Measurements from ENCODE around the gene APBA1. TPM values are rescaled to one million over a fixed set of nuclear protein-coding genes. Genes with fewer than 3 reads are reported as not detected.

APBA1 gene
- polyA plus RNA-seq, 1 of the 3 experiments (the other 2 are of a cell fraction): 3.1 TPM

- peak overlapping the region; percentile 66; the same call in 1 of the 2 replicates for H2AFZ ChIP-seq (ENCODE audit: low read depth)
- no peak overlapping the region for H3K9ac ChIP-seq
- no peak for TF ChIP-seq USF2 (IDR thresholded peaks at IDR 0.05; ENCODE audit: borderline replicate concordance, low read depth, low read length)
- TF ChIP-seq CTCF (IDR thresholded peaks at IDR 0.05): no peak
- TF ChIP-seq SIN3A (IDR thresholded peaks at IDR 0.05; ENCODE audit: borderline replicate concordance, low read depth, low read length): no peak
- TF ChIP-seq MEF2A (IDR thresholded peaks at IDR 0.05; ENCODE audit: borderline replicate concordance, low read depth): peak; percentile 58; the same call in 1 of the 2 replicates
- no peak for TF ChIP-seq SMC3 (IDR thresholded peaks at IDR 0.05; ENCODE audit: low read depth, low read length)
- TF ChIP-seq NRF1 (IDR thresholded peaks at IDR 0.05; ENCODE audit: low read depth, low read length): no peak
- TF ChIP-seq JUND (IDR thresholded peaks at IDR 0.05): 0 out of 2 replicates have a peak, but pooled peaks have one; percentile 9
- TF ChIP-seq GATA2 (CRISPR knock-in tag; IDR thresholded peaks at IDR 0.05): no peak
- peak; percentile 51; the same call in 1 of the 2 replicates for TF ChIP-seq FOSL2 (IDR thresholded peaks at IDR 0.05; ENCODE audit: borderline replicate concordance, low read depth)
- TF ChIP-seq NFIC (IDR thresholded peaks at IDR 0.05; ENCODE audit: borderline replicate concordance): peak; percentile 33
- TF ChIP-seq TCF12 (IDR thresholded peaks at IDR 0.05): peak; percentile 45
- no peak for TF ChIP-seq POLR2AphosphoS5 (IDR thresholded peaks at IDR 0.05; ENCODE audit: low read depth, low read length)
- H3K27me3 ChIP-seq (ENCODE audit: insufficient read depth): no peaks in the 10 kb centered on the region
- no peaks in the 10 kb centered on the region for H3K36me3 ChIP-seq (replicated peaks in 1 of 2; ENCODE audit: control insufficient read depth in 1 of 2, insufficient read depth in 2 of 2, low read length in 1 of 2)
- H3K4me1 ChIP-seq (ENCODE audit: control insufficient read depth in 1 of 2, insufficient read depth in 2 of 2, low read depth in 1 of 2, low read length in 1 of 2): peaks cover 0 to 23% of the 10 kb centered on the region in 2 experiments; a peak in 3 of 4 replicates
- H3K9me2 ChIP-seq: no peaks in the 10 kb centered on the region
- H3F3A ChIP-seq (replicated peaks; ENCODE audit: insufficient read depth): peaks cover 8% of the 10 kb centered on the region
- H4K20me1 ChIP-seq (ENCODE audit: insufficient read depth): no peaks in the 10 kb centered on the region
- WGBS (ENCODE audit: low lambda C conversion rate): 23% methylated on average over 9 of the region's 9 CpGs
- ChIA-PET CTCF (interaction anchor here (0.9 kb wide), 1 partner anchor 20 kb away, joined by 3 read pairs; no protein-coding TSS in a partner anchor), POLR2A (no interaction called here)
- H3K4me3 ChIP-seq (ENCODE audit: low read depth in 2 of 2, low read length in 1 of 2): no peak overlapping the region; a peak in 1 of 4 replicates
- peak overlapping the region in 1 of 2 experiments; percentile 26; a peak in 1 of 4 replicates for H3K27ac ChIP-seq (ENCODE audit: low read depth in 2 of 2, low read length in 1 of 2)
- H3K4me2 ChIP-seq: peak overlapping the region; percentile 58
- DNase-seq: no peak
- H3K9me3 ChIP-seq: no peaks in the 10 kb centered on the region
- no peaks in the 10 kb centered on the region for H3K79me2 ChIP-seq (ENCODE audit: insufficient read depth)
Observed at GRCh38 chr9:69379270-69379982, 292.7 kb downstream of the APBA1 start.

- DNase-seq: no peak
- Histone ChIP-seq H3K27me3 (ENCODE audit: insufficient read depth) (no peaks in the 10 kb centered on the region), H2AFZ (ENCODE audit: low read depth) (no peak overlapping the region), H3K4me2 (no peak overlapping the region), H3K79me2 (ENCODE audit: insufficient read depth) (no peaks in the 10 kb centered on the region), H3K9me3 (no peaks in the 10 kb centered on the region), H3K4me3 (ENCODE audit: low read depth in 2 of 2, low read length in 1 of 2) (no peak overlapping the region), H3K9me2 (no peaks in the 10 kb centered on the region), H3K9ac (no peak overlapping the region), H3K27ac (ENCODE audit: low read depth in 2 of 2, low read length in 1 of 2) (no peak overlapping the region), H3F3A (replicated peaks; ENCODE audit: insufficient read depth) (peaks cover 8% of the 10 kb centered on the region), H4K20me1 (ENCODE audit: insufficient read depth) (no peaks in the 10 kb centered on the region), H3K36me3 (replicated peaks in 1 of 2; ENCODE audit: control insufficient read depth in 1 of 2, insufficient read depth in 2 of 2, low read length in 1 of 2) (no peaks in the 10 kb centered on the region), H3K4me1 (ENCODE audit: control insufficient read depth in 1 of 2, insufficient read depth in 2 of 2, low read depth in 1 of 2, low read length in 1 of 2) (peaks cover 0 to 23% of the 10 kb centered on the region in 2 experiments; a peak in 3 of 4 replicates)
- ChIA-PET POLR2A (no interaction called here), CTCF (no interaction called here)
- WGBS (ENCODE audit: low lambda C conversion rate): 36% methylated on average over 2 of the region's 2 CpGs
- no peak for TF ChIP-seq RCOR1 (IDR thresholded peaks at IDR 0.05; ENCODE audit: low read length)
- no peak for TF ChIP-seq USF1 (IDR thresholded peaks at IDR 0.05; ENCODE audit: borderline replicate concordance, low read depth)
- no peak for TF ChIP-seq YY1 (IDR thresholded peaks at IDR 0.05; ENCODE audit: low read depth)
- no peak for TF ChIP-seq MEF2A (IDR thresholded peaks at IDR 0.05; ENCODE audit: borderline replicate concordance, low read depth)
- no peak for TF ChIP-seq GABPA (IDR thresholded peaks at IDR 0.05; ENCODE audit: low read depth)
- no peak for TF ChIP-seq JUND (IDR thresholded peaks at IDR 0.05)
- TF ChIP-seq FOXM1 (IDR thresholded peaks at IDR 0.05; ENCODE audit: low read depth): no peak
- TF ChIP-seq NRF1 (IDR thresholded peaks at IDR 0.05; ENCODE audit: low read depth, low read length): no peak
- no peak for TF ChIP-seq TEAD4 (IDR thresholded peaks at IDR 0.05; ENCODE audit: borderline replicate concordance, insufficient read depth)
- no peak for TF ChIP-seq FOXJ3 (CRISPR knock-in tag; IDR thresholded peaks at IDR 0.05)
- TF ChIP-seq IRF3 (IDR thresholded peaks at IDR 0.05; ENCODE audit: low read depth, low read length): no peak
Observed at GRCh38 chr9:69377981-69378380, 294.2 kb downstream of the APBA1 start.
